Neural cell (in vitro differentiated cells): Measurements from ENCODE around the gene SPATA9. TPM values are rescaled to one million over a fixed set of nuclear protein-coding genes. Genes with fewer than 3 reads are reported as not detected.

Experiments used
- H2AFZ ChIP-seq: fragments of 200-600, 300-800 bp; sonication (generic), shearing (Covaris generic); 2 replicates; pipeline ENCODE4 v1.6.0; 2014; ENCODE audit warnings: low read depth, mild to moderate bottlenecking, antibody characterized with exemption, low read length, moderate library complexity
- H3F3A ChIP-seq: fragments of 200-600 bp; shearing (Covaris generic); 2 replicates; pipeline ENCODE4 v1.6.1; 2016; ENCODE audit warnings: mild to moderate bottlenecking, moderate library complexity, mixed read lengths, antibody characterized with exemption, low read length; ENCODE audit not compliant: insufficient read depth, poor library complexity, severe bottlenecking
- H3K27ac ChIP-seq: fragments of 200-600, 300-800 bp; sonication (generic), shearing (Covaris generic); 2 replicates; pipeline ENCODE4 v1.5.1; 2014; ENCODE audit warnings: mild to moderate bottlenecking, low read length, moderate library complexity
- H3K27me3 ChIP-seq: fragments of 300-800, 200-600 bp; sonication (generic), shearing (Covaris generic); 2 replicates; pipeline ENCODE4 v1.6.0; 2014; ENCODE audit warnings: mild to moderate bottlenecking, low read depth, low read length, moderate library complexity; ENCODE audit not compliant: insufficient read depth
- H3K36me3 ChIP-seq: fragments of 300-800, 200-600 bp; sonication (generic), shearing (Covaris generic); 2 replicates; pipeline ENCODE4 v1.5.1; 2014; ENCODE audit warnings: mild to moderate bottlenecking, antibody characterized with exemption, low read length, moderate library complexity; ENCODE audit not compliant: insufficient read depth
- H3K4me2 ChIP-seq: fragments of 300-800, 200-600 bp; sonication (generic), shearing (Covaris generic); 2 replicates; pipeline ENCODE4 v1.6.0; 2014; ENCODE audit warnings: mild to moderate bottlenecking, low read length
- H3K4me3 ChIP-seq: fragments of 300-800, 200-600 bp; sonication (generic), shearing (Covaris generic); 2 replicates; pipeline ENCODE4 v1.5.1; 2014; ENCODE audit warnings: mild to moderate bottlenecking, low read length, moderate library complexity
- H3K79me2 ChIP-seq: fragments of 200-600 bp; shearing (Covaris generic); replicated peaks from 2 replicates; pipeline ENCODE4 v1.6.0; 2014; ENCODE audit warnings: mild to moderate bottlenecking, low read length, moderate library complexity; ENCODE audit not compliant: insufficient read depth
- H3K9ac ChIP-seq: fragments of 300-800, 200-600 bp; sonication (generic), shearing (Covaris generic); 2 replicates; pipeline ENCODE4 v1.6.1; 2016; ENCODE audit warnings: mild to moderate bottlenecking, low read length, mixed read lengths
- H3K9me2 ChIP-seq: fragments of 200-600 bp; shearing (Covaris generic); 2 replicates; pipeline ENCODE4 v1.6.1; 2016; ENCODE audit warnings: mild to moderate bottlenecking, low read length, mixed read lengths; ENCODE audit not compliant: insufficient read depth
- H3K9me3 ChIP-seq: fragments of 200-600, 300-800 bp; sonication (generic), shearing (Covaris generic); 2 replicates; pipeline ENCODE4 v1.6.1; 2016; ENCODE audit warnings: mild to moderate bottlenecking, mixed run types, low read length, moderate library complexity, mixed read lengths
- H4K20me1 ChIP-seq: fragments of 200-600 bp; shearing (Covaris generic); 2 replicates; pipeline ENCODE4 v1.6.1; 2016; ENCODE audit warnings: mild to moderate bottlenecking, mixed run types; ENCODE audit not compliant: insufficient read depth
- CTCF ChIP-seq: fragments of 450-650 bp; IDR thresholded peaks from 2 replicates; pipeline ENCODE4 v1.5.1; 2014; ENCODE audit warnings: antibody characterized with exemption, mild to moderate bottlenecking, moderate library complexity; ENCODE audit not compliant: poor library complexity, severe bottlenecking
- EP300 ChIP-seq: fragments of 450-650 bp; conservative IDR thresholded peaks from 2 replicates; pipeline ENCODE4 v1.6.1; 2014; ENCODE audit warnings: antibody characterized with exemption, mild to moderate bottlenecking, moderate library complexity; ENCODE audit not compliant: poor library complexity, severe bottlenecking
- EZH2 ChIP-seq: fragments of 200-600, 300-800 bp; shearing (Covaris generic), sonication (generic); IDR thresholded peaks from 2 replicates; pipeline ENCODE4 v1.6.1; 2014; ENCODE audit warnings: antibody characterized with exemption, low read length, borderline replicate concordance, mild to moderate bottlenecking; ENCODE audit not compliant: insufficient read depth, poor library complexity, severe bottlenecking
- MXI1 ChIP-seq: fragments of 450-650 bp; conservative IDR thresholded peaks from 2 replicates; pipeline ENCODE4 v1.6.1; 2014; ENCODE audit warnings: antibody characterized with exemption, mild to moderate bottlenecking; ENCODE audit not compliant: poor library complexity, severe bottlenecking
- POLR2AphosphoS5 ChIP-seq: IDR thresholded peaks from 2 replicates; pipeline ENCODE4 v1.6.1; 2012
- RAD21 ChIP-seq: fragments of 450-650 bp; conservative IDR thresholded peaks from 2 replicates; pipeline ENCODE4 v1.6.1; 2014; ENCODE audit warnings: antibody characterized with exemption, mild to moderate bottlenecking, moderate library complexity
- REST ChIP-seq: IDR thresholded peaks from 2 replicates; pipeline ENCODE4 v1.6.1; 2012; ENCODE audit warnings: borderline replicate concordance
- SMC3 ChIP-seq: fragments of 450-650 bp; conservative IDR thresholded peaks from 2 replicates; pipeline ENCODE4 v1.6.1; 2014; ENCODE audit warnings: antibody characterized with exemption, mild to moderate bottlenecking, moderate library complexity; ENCODE audit not compliant: poor library complexity
- TAF1 ChIP-seq: IDR thresholded peaks from 2 replicates; pipeline ENCODE4 v1.6.1; 2012; ENCODE audit warnings: low read depth
- polyA plus RNA-seq: library from polyadenylated mRNA; depleted of rRNA; stranded (reverse); fragments of >200 nt; gene quantifications from 2 replicates; pipeline ENCODE4 v1.2.3, GENCODE V29; 2014

The SPATA9 gene
- polyA plus RNA-seq, 1 donor from 2014 or later = 5.8 TPM

- peaks cover 12% of the 10 kb centered on the region for H3K79me2 ChIP-seq
- H3K27me3 ChIP-seq = peaks cover 38% of the 10 kb centered on the region
- no peaks in the 10 kb centered on the region for H3K9me2 ChIP-seq
- no peaks in the 10 kb centered on the region for H4K20me1 ChIP-seq
- no peak overlapping the region for H3K4me3 ChIP-seq
- no peaks in the 10 kb centered on the region for H3K36me3 ChIP-seq
- TF ChIP-seq POLR2AphosphoS5 (no peak), MXI1 (no peak), RAD21 (no peak), CTCF (no peak), TAF1 (no peak), REST (no peak), EZH2 (no peak), SMC3 (no peak), EP300 (no peak)
- no peak overlapping the region for H3K27ac ChIP-seq
- H3K4me2 ChIP-seq = no peak overlapping the region
- H2AFZ ChIP-seq = no peak overlapping the region
- no peaks in the 10 kb centered on the region for H3F3A ChIP-seq
- no peak overlapping the region for H3K9ac ChIP-seq
- H3K9me3 ChIP-seq = no peaks in the 10 kb centered on the region
Measured at GRCh38 chr5:95729115-95730010, 46.6 kb upstream of the SPATA9 start.

GRCh38 chr5:95728494-95729114 lies 45.8 kb upstream of the SPATA9 start:
- Histone ChIP-seq H3K9me3 (no peaks in the 10 kb centered on the region), H3K36me3 (no peaks in the 10 kb centered on the region), H3K4me3 (no peak overlapping the region), H3K4me2 (no peak overlapping the region), H3K79me2 (peaks cover 12% of the 10 kb centered on the region), H3K27ac (no peak overlapping the region), H3K9ac (no peak overlapping the region), H3F3A (no peaks in the 10 kb centered on the region), H3K9me2 (no peaks in the 10 kb centered on the region), H2AFZ (no peak overlapping the region), H4K20me1 (no peaks in the 10 kb centered on the region), H3K27me3 (peaks cover 31% of the 10 kb centered on the region)
- TF ChIP-seq SMC3 = no peak
- no peak for TF ChIP-seq REST
- TF ChIP-seq POLR2AphosphoS5 = no peak
- no peak for TF ChIP-seq EP300
- TF ChIP-seq EZH2 = no peak
- TF ChIP-seq CTCF = no peak
- no peak for TF ChIP-seq MXI1
- no peak for TF ChIP-seq RAD21
- TF ChIP-seq TAF1 = no peak
